ENCODE results near the gene KCNMA1.
A peak's percentile ranks its signal among the peaks of the same experiment; 100 is the strongest.

The KCNMA1 gene

DNA sequence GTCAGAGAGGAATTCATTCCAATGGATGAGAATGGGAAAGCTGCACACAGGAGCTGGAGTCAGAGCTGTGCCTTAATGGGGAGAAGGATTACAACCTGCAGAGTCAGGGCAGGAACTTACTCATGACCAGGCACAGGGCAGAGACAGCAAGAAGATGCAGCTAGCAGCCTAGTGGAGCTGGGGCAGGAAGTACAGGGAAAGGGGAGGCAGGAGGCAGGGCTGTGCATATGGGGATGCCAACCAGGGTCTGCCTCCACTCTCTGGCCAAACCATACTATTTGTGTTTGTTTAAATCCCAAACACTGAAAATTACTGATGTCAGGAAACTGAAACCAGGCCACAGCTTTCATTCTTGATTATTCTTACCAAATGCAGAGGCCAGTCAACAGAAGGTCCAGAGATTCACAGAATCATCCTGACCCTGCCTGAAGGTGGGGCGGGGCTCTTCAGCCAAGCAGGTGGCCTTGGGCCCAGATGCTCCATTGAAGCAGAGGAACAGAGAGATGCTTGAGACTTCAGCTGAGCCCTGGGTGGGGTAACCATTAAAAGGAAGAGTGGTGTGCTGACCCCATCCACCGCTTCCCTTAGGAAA, 461.9 kb downstream of the KCNMA1 start:
- Histone ChIP-seq H3K9me3 (ENCODE audit: insufficient read depth, low read length) (no peaks in the 10 kb centered on the region), H3K9ac (ENCODE audit: insufficient read length, low read depth) (no peak overlapping the region), H3K4me1 (ENCODE audit: insufficient read depth, insufficient read length) (no peaks in the 10 kb centered on the region), H3K27me3 (ENCODE audit: insufficient read depth, insufficient read length) (no peaks in the 10 kb centered on the region), H3K36me3 (ENCODE audit: insufficient read depth, insufficient read length, low read length) (no peaks in the 10 kb centered on the region), H3K4me3 (ENCODE audit: insufficient read length, low read depth) (no peak overlapping the region)
- DNase-seq (ENCODE audit: low read depth, low spot score): no peak
- TF ChIP-seq SUZ12 (IDR thresholded peaks at IDR 0.05; ENCODE audit: extremely low read depth, insufficient read depth, insufficient read length) (no peak), ZNF274 (IDR thresholded peaks at IDR 0.05; ENCODE audit: low read depth, low read length) (no peak), YY1 (IDR thresholded peaks at IDR 0.05; ENCODE audit: insufficient read depth, insufficient read length) (no peak)

GRCh38 chr10:77173615-77174461, 463.8 kb downstream of the KCNMA1 start:
- H3K27me3 ChIP-seq (ENCODE audit: insufficient read depth, insufficient read length): no peaks in the 10 kb centered on the region
- DNase-seq (ENCODE audit: low read depth, low spot score): peak; percentile 71
- no peaks in the 10 kb centered on the region for H3K36me3 ChIP-seq (ENCODE audit: insufficient read depth, insufficient read length, low read length)
- H3K9ac ChIP-seq (ENCODE audit: insufficient read length, low read depth): no peak overlapping the region
- no peak overlapping the region for H3K4me3 ChIP-seq (ENCODE audit: insufficient read length, low read depth)
- H3K9me3 ChIP-seq (ENCODE audit: insufficient read depth, low read length): no peaks in the 10 kb centered on the region
- no peaks in the 10 kb centered on the region for H3K4me1 ChIP-seq (ENCODE audit: insufficient read depth, insufficient read length)
- no peak for TF ChIP-seq SUZ12 (IDR thresholded peaks at IDR 0.05; ENCODE audit: extremely low read depth, insufficient read depth, insufficient read length)
- no peak for TF ChIP-seq YY1 (IDR thresholded peaks at IDR 0.05; ENCODE audit: insufficient read depth, insufficient read length)
- no peak for TF ChIP-seq ZNF274 (IDR thresholded peaks at IDR 0.05; ENCODE audit: low read depth, low read length)

- Histone ChIP-seq H3K4me1 (ENCODE audit: insufficient read depth, insufficient read length) (no peaks in the 10 kb centered on the region), H3K27me3 (ENCODE audit: insufficient read depth, insufficient read length) (no peaks in the 10 kb centered on the region), H3K9ac (ENCODE audit: insufficient read length, low read depth) (no peak overlapping the region), H3K36me3 (ENCODE audit: insufficient read depth, insufficient read length, low read length) (no peaks in the 10 kb centered on the region), H3K4me3 (ENCODE audit: insufficient read length, low read depth) (no peak overlapping the region), H3K9me3 (ENCODE audit: insufficient read depth, low read length) (no peaks in the 10 kb centered on the region)
- no peak for TF ChIP-seq ZNF274 (IDR thresholded peaks at IDR 0.05; ENCODE audit: low read depth, low read length)
- no peak for TF ChIP-seq SUZ12 (IDR thresholded peaks at IDR 0.05; ENCODE audit: extremely low read depth, insufficient read depth, insufficient read length)
- TF ChIP-seq YY1 (IDR thresholded peaks at IDR 0.05; ENCODE audit: insufficient read depth, insufficient read length): no peak
- DNase-seq (ENCODE audit: low read depth, low spot score): no peak
These were observed 465.5 kb downstream of the KCNMA1 start for GRCh38 chr10:77172086-77172485.

DNA sequence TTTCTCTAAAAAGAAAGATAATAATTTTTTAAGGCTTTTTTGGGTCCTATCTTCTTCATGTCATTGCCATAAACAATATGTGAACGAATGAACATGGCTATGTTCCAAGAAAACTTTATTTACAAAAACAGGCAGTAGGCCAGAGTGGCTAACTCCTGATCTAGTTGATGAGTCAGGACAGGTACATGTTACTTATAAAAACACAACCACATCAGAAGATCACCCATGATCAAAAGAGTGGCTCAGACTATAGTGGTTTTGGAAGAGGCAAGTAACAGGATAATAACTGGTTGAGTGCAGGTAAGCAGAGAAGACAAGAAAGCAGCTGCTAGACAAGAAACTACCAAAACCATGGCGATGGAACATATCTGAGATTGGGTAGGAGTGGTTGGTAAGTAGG, 468.7 kb downstream of the KCNMA1 start:
- DNase-seq (ENCODE audit: low read depth, low spot score): no peak
- Histone ChIP-seq H3K9ac (ENCODE audit: insufficient read length, low read depth) (no peak overlapping the region), H3K4me1 (ENCODE audit: insufficient read depth, insufficient read length) (no peaks in the 10 kb centered on the region), H3K36me3 (ENCODE audit: insufficient read depth, insufficient read length, low read length) (no peaks in the 10 kb centered on the region), H3K4me3 (ENCODE audit: insufficient read length, low read depth) (no peak overlapping the region), H3K27me3 (ENCODE audit: insufficient read depth, insufficient read length) (no peaks in the 10 kb centered on the region), H3K9me3 (ENCODE audit: insufficient read depth, low read length) (no peaks in the 10 kb centered on the region)
- TF ChIP-seq ZNF274 (IDR thresholded peaks at IDR 0.05; ENCODE audit: low read depth, low read length): no peak
- TF ChIP-seq SUZ12 (IDR thresholded peaks at IDR 0.05; ENCODE audit: extremely low read depth, insufficient read depth, insufficient read length): no peak
- no peak for TF ChIP-seq YY1 (IDR thresholded peaks at IDR 0.05; ENCODE audit: insufficient read depth, insufficient read length)

GRCh38 chr10:77168161-77168560, 469.4 kb downstream of the KCNMA1 start:
- DNase-seq (ENCODE audit: low read depth, low spot score): no peak
- Histone ChIP-seq H3K9ac (ENCODE audit: insufficient read length, low read depth) (no peak overlapping the region), H3K9me3 (ENCODE audit: insufficient read depth, low read length) (no peaks in the 10 kb centered on the region), H3K27me3 (ENCODE audit: insufficient read depth, insufficient read length) (no peaks in the 10 kb centered on the region), H3K4me3 (ENCODE audit: insufficient read length, low read depth) (no peak overlapping the region), H3K36me3 (ENCODE audit: insufficient read depth, insufficient read length, low read length) (no peaks in the 10 kb centered on the region), H3K4me1 (ENCODE audit: insufficient read depth, insufficient read length) (no peaks in the 10 kb centered on the region)
- TF ChIP-seq ZNF274 (IDR thresholded peaks at IDR 0.05; ENCODE audit: low read depth, low read length) (no peak), SUZ12 (IDR thresholded peaks at IDR 0.05; ENCODE audit: extremely low read depth, insufficient read depth, insufficient read length) (no peak), YY1 (IDR thresholded peaks at IDR 0.05; ENCODE audit: insufficient read depth, insufficient read length) (no peak)

- Histone ChIP-seq H3K9ac (ENCODE audit: insufficient read length, low read depth) (no peak overlapping the region), H3K4me3 (ENCODE audit: insufficient read length, low read depth) (no peak overlapping the region), H3K9me3 (ENCODE audit: insufficient read depth, low read length) (no peaks in the 10 kb centered on the region), H3K27me3 (ENCODE audit: insufficient read depth, insufficient read length) (no peaks in the 10 kb centered on the region), H3K36me3 (ENCODE audit: insufficient read depth, insufficient read length, low read length) (no peaks in the 10 kb centered on the region), H3K4me1 (ENCODE audit: insufficient read depth, insufficient read length) (no peaks in the 10 kb centered on the region)
- DNase-seq (ENCODE audit: low read depth, low spot score): peak; percentile 49
- no peak for TF ChIP-seq SUZ12 (IDR thresholded peaks at IDR 0.05; ENCODE audit: extremely low read depth, insufficient read depth, insufficient read length)
- TF ChIP-seq ZNF274 (IDR thresholded peaks at IDR 0.05; ENCODE audit: low read depth, low read length): no peak
- no peak for TF ChIP-seq YY1 (IDR thresholded peaks at IDR 0.05; ENCODE audit: insufficient read depth, insufficient read length)
These were observed 472.0 kb downstream of the KCNMA1 start for GRCh38 chr10:77165445-77166208.

Data from NT2/D1 (cell line).